ENCODE data around the gene ARMC10.

DNA sequence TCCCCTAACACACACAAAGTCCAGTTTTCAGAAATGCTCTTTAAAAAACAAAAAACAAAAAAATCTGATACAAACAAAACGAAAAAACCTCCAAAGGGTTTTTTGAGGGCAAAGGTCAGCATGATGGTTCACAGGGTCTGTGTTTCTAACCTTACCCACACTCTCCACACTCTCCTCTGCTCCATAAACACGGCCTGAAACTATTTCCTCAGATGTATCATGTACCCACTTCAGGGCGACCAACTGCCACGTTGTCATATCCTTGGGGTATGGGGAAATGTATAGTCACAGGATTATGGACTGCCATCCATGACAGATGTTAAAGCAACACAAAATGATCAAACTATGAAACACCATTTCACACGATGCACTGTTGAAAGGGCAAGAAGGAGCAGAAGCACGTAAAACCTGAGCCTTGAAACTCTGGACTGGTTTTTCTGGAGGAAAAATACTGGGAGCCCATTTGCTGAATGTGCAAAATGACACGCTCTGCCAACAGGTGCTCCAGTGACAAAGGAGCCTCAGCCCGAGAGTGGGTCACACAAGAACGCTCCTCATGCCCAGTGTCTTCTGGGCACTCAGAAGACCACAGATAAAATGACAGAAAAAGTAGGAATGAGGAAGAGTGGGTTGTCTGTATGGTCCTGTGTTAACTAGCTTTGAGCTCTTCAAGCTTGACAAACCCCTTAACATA is 58.2 kb downstream of the ARMC10 start:
- TF ChIP-seq POLR2A (IDR thresholded peaks at IDR 0.05), result no peak
- TF ChIP-seq, protein P1, sequence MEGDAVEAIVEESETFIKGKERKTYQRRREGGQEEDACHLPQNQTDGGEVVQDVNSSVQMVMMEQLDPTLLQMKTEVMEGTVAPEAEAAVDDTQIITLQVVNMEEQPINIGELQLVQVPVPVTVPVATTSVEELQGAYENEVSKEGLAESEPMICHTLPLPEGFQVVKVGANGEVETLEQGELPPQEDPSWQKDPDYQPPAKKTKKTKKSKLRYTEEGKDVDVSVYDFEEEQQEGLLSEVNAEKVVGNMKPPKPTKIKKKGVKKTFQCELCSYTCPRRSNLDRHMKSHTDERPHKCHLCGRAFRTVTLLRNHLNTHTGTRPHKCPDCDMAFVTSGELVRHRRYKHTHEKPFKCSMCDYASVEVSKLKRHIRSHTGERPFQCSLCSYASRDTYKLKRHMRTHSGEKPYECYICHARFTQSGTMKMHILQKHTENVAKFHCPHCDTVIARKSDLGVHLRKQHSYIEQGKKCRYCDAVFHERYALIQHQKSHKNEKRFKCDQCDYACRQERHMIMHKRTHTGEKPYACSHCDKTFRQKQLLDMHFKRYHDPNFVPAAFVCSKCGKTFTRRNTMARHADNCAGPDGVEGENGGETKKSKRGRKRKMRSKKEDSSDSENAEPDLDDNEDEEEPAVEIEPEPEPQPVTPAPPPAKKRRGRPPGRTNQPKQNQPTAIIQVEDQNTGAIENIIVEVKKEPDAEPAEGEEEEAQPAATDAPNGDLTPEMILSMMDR (IDR thresholded peaks at IDR 0.05), result no peak

Data from adrenal gland (tissue), 5 donors.